ENCODE results near the gene MCTP1. TPM values are rescaled to one million over a fixed set of nuclear protein-coding genes. Genes with fewer than 3 reads are reported as not detected.

The MCTP1 gene
- total and polyA plus RNA-seq, 2 of the 13 experiments (the other 11 are each of a cell fraction or from before 2014, with no cell fraction given), result 0.15 to 0.48 TPM

DNA sequence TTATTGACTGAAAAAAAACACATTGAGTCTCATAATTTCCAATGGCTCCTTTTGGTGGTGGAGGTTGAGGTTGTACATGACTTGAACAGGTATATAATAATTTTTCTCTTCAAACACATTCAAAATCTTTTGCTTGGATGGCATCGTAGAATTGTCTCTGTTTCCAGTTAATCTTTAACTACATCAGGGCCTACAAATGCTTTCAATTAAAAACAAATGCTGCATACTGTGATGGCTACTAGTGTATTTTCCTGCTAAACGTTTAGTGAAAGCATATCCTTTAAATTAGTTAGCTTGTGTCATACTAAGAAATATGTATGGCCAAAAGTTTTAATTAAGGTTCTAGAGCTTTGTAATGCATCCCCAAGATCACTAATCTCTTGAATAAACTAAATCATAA lies 352.6 kb downstream of the MCTP1 start (continued):
- no peak for TF ChIP-seq GMEB1 (CRISPR knock-in tag; IDR thresholded peaks at IDR 0.05; ENCODE audit: borderline replicate concordance)
- TF ChIP-seq ZNF143 (CRISPR knock-in tag; IDR thresholded peaks at IDR 0.05), result no peak

- no peak overlapping the region for H3K4me3 ChIP-seq (replicated peaks in 1 of 3; ENCODE audit: insufficient read depth in 1 of 3, low read depth in 2 of 3, low read length in 3 of 3)
- H4K20me1 ChIP-seq (ENCODE audit: insufficient read depth, low read length), result no peaks in the 10 kb centered on the region
- H3K36me3 ChIP-seq (replicated peaks in 1 of 2; ENCODE audit: control insufficient read depth in 1 of 2, insufficient read depth in 2 of 2, low read length in 2 of 2), result no peaks in the 10 kb centered on the region
- no peaks in the 10 kb centered on the region for H3K4me1 ChIP-seq (ENCODE audit: insufficient read depth, low read length)
- in situ Hi-C loops (cut with HindIII; ENCODE audit: extremely low pct_ligation_motif_present, low pct_unique_long_range_greater_than_20kb) (no loop called here), intact Hi-C loops (cut with micrococcal nuclease; ENCODE audit: unreplicated experiment) (no loop called here)
- no peaks in the 10 kb centered on the region for H3K9me3 ChIP-seq (ENCODE audit: low read length)
- H3K27me3 ChIP-seq (ENCODE audit: control insufficient read depth in 1 of 2, insufficient read depth in 2 of 2, low read length in 2 of 2), result no peaks in the 10 kb centered on the region
- H2AFZ ChIP-seq (ENCODE audit: low read length), result no peak overlapping the region
- ChIA-PET POLR2A (no interaction called here), CTCF (ENCODE audit: low intra/inter-chr PET ratio, low total read pairs) (no interaction called here)
- FAIRE-seq (no peak), ATAC-seq (no peak), DNase-seq (ENCODE audit: low spot score) (no peak)
- WGBS (ENCODE audit: low lambda C conversion rate), result 41% methylated on average over 6 of the region's 6 CpGs
- H3K9ac ChIP-seq (ENCODE audit: insufficient read depth, low read depth, low read length), result no peak overlapping the region
- H3K27ac ChIP-seq (ENCODE audit: extremely low read length, insufficient read depth, low read length), result no peak overlapping the region
- BruUV-seq (replicated peaks), result no TSS peak
- no peak overlapping the region for H3K4me2 ChIP-seq (ENCODE audit: low read depth, low read length)
- TF ChIP-seq CENPX (CRISPR knock-in tag; IDR thresholded peaks at IDR 0.05) (no peak), TP53 (CRISPR knock-in tag; conservative IDR thresholded peaks at IDR 0.05) (no peak), CENPT (CRISPR knock-in tag; IDR thresholded peaks at IDR 0.05; ENCODE audit: low read depth) (no peak), TEAD3 (CRISPR knock-in tag; optimal IDR thresholded peaks at IDR 0.05; ENCODE audit: borderline replicate concordance) (no peak), MAFK (conservative IDR thresholded peaks at IDR 0.05 in 1 of 2, IDR thresholded peaks at IDR 0.05 in 1 of 2; ENCODE audit: low read length in 2 of 2) (no peak), ZNF674 (CRISPR knock-in tag; IDR thresholded peaks at IDR 0.05; ENCODE audit: low read depth) (no peak), ZFYVE20 (CRISPR knock-in tag; IDR thresholded peaks at IDR 0.05; ENCODE audit: borderline replicate concordance, low read depth) (no peak), HNRNPH1 (optimal IDR thresholded peaks at IDR 0.05; ENCODE audit: low read depth, low read length) (no peak), SKI (IDR thresholded peaks at IDR 0.05; ENCODE audit: partially characterized antibody) (no peak), SIX1 (CRISPR knock-in tag; IDR thresholded peaks at IDR 0.05; ENCODE audit: borderline replicate concordance) (no peak), DMTF1 (CRISPR knock-in tag; IDR thresholded peaks at IDR 0.05) (no peak), RAD21 (CRISPR knock-in tag; IDR thresholded peaks at IDR 0.05) (no peak), KLF9 (CRISPR knock-in tag; IDR thresholded peaks at IDR 0.05; ENCODE audit: low read depth) (no peak), ZNF367 (CRISPR knock-in tag; IDR thresholded peaks at IDR 0.05; ENCODE audit: borderline replicate concordance) (no peak), ISX (CRISPR knock-in tag; conservative IDR thresholded peaks at IDR 0.05) (no peak), JARID2 (CRISPR knock-in tag; IDR thresholded peaks at IDR 0.05; ENCODE audit: insufficient replicate concordance) (no peak), NFE2L1 (CRISPR knock-in tag; IDR thresholded peaks at IDR 0.05; ENCODE audit: borderline replicate concordance) (no peak)
- TF ChIP-seq, protein P1, sequence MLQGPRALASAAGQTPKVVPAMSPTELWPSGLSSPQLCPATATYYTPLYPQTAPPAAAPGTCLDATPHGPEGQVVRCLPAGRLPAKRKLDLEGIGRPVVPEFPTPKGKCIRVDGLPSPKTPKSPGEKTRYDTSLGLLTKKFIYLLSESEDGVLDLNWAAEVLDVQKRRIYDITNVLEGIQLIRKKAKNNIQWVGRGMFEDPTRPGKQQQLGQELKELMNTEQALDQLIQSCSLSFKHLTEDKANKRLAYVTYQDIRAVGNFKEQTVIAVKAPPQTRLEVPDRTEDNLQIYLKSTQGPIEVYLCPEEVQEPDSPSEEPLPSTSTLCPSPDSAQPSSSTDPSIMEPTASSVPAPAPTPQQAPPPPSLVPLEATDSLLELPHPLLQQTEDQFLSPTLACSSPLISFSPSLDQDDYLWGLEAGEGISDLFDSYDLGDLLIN (CRISPR knock-in tag; IDR thresholded peaks at IDR 0.05; ENCODE audit: borderline replicate concordance), result no peak
- H3K79me2 ChIP-seq (ENCODE audit: insufficient read depth, low read length), result no peaks in the 10 kb centered on the region
Observed at GRCh38 chr5:94928891-94929290, 356.0 kb downstream of the MCTP1 start.
